GM18511 (cell line): Measurements from ENCODE around the gene ZNF17.
"Not testable (repeated sequence)": the region's sequence is repeated elsewhere in the genome, so short reads cannot be mapped to it uniquely, and the experiment has no call there.

ENCODE experiments used
- ATAC-seq: cut with Tn5 transposase; IDR thresholded peaks from one replicate; pipeline ENCODE4 v1.9.1; 2021; ENCODE audit warnings: mild to moderate bottlenecking, moderate library complexity; ENCODE audit not compliant: unreplicated experiment

ZNF17 gene

GRCh38 chr19:57410877-57411671, at the start of gene ZNF17:
Gene ZNF17 (plus strand): TSS chr19:57411161. CDS start chr19:57413616, 2,455 bp downstream.
- ATAC-seq: peak; percentile 100

GRCh38 chr19:57362419-57362818, 48.5 kb upstream of the ZNF17 start:
- ATAC-seq: no peak

- ATAC-seq: peak; percentile 99
Measured at GRCh38 chr19:57362997-57363687, 47.8 kb upstream of the ZNF17 start, which contains the start of the genes TRAPPC2B and ZNF547. Gene TRAPPC2B (plus strand): TSS chr19:57363551. CDS start chr19:57364834, 1,283 bp downstream. Gene ZNF547 (plus strand): TSS chr19:57363551. CDS start chr19:57368556, 5,005 bp downstream.

- ATAC-seq: peak; percentile 17
Measured at GRCh38 chr19:57363688-57364181, 47.2 kb upstream of the ZNF17 start.

GRCh38 chr19:57366776-57367175, 44.2 kb upstream of the ZNF17 start:
- no peak for ATAC-seq

- ATAC-seq: no peak
Measured at GRCh38 chr19:57374179-57374578, 36.8 kb upstream of the ZNF17 start.

- not testable (repeated sequence) for ATAC-seq
Measured at GRCh38 chr19:57374647-57375046, 36.3 kb upstream of the ZNF17 start.

GRCh38 chr19:57376151-57376550, 34.8 kb upstream of the ZNF17 start:
- ATAC-seq: no peak

GRCh38 chr19:57377498-57378146, 33.3 kb upstream of the ZNF17 start:
- ATAC-seq: no peak

- ATAC-seq: no peak
Measured at GRCh38 chr19:57380923-57381322, 30.0 kb upstream of the ZNF17 start.

- ATAC-seq: no peak
Measured at GRCh38 chr19:57382806-57383488, 28.0 kb upstream of the ZNF17 start.

GRCh38 chr19:57389194-57389729, 21.7 kb upstream of the ZNF17 start:
- no peak for ATAC-seq

GRCh38 chr19:57389730-57390598, 21.0 kb upstream of the ZNF17 start, which contains the start of gene ZNF548:
Gene ZNF548 (plus strand): TSS chr19:57389854. CDS start chr19:57390100, 246 bp downstream.
- ATAC-seq: peak; percentile 99

- ATAC-seq: no peak
Measured at GRCh38 chr19:57395710-57396109, 15.3 kb upstream of the ZNF17 start.

- ATAC-seq: no peak
Measured at GRCh38 chr19:57398868-57399267, 12.1 kb upstream of the ZNF17 start.

- no peak for ATAC-seq
Measured at GRCh38 chr19:57403737-57404563, 7.0 kb upstream of the ZNF17 start.

GRCh38 chr19:57406516-57407123, 4.3 kb upstream of the ZNF17 start:
- no peak for ATAC-seq

GRCh38 chr19:57419439-57419838, 8.5 kb downstream of the ZNF17 start:
- no peak for ATAC-seq
